ENCODE measurements around the gene PID1. TPM values are rescaled to one million over a fixed set of nuclear protein-coding genes. Genes with fewer than 3 reads are reported as not detected.

PID1 gene
- total RNA-seq, 1 experiment from 2014 or later, result 2.9 TPM

GRCh38 chr2:229137639-229138038, 133.4 kb downstream of the PID1 start:
- H3K9me3 ChIP-seq (ENCODE audit: control insufficient read depth, insufficient read depth, low read depth, low read length), result no peaks in the 10 kb centered on the region
- no peaks in the 10 kb centered on the region; the same call in 1 of the 2 replicates for H3K27me3 ChIP-seq (ENCODE audit: control insufficient read depth, insufficient read depth, low read length)
- ChIA-PET POLR2A (no interaction called here), CTCF (interaction anchor here (1.0 kb wide), 1 partner anchor 136 kb away, joined by 3 read pairs; no protein-coding TSS in a partner anchor)
- DNase-seq (ENCODE audit: low read depth, low spot score) (no peak), ATAC-seq (no peak)
- TF ChIP-seq POLR2AphosphoS5 (IDR thresholded peaks at IDR 0.05; ENCODE audit: low read depth, low read length) (no peak), TCF7L2 (IDR thresholded peaks at IDR 0.05; ENCODE audit: low read depth, low read length) (no peak), REST (IDR thresholded peaks at IDR 0.05; ENCODE audit: insufficient read depth in 1 of 2, low read depth in 2 of 2, low read length in 1 of 2) (no peak), CTCF (IDR thresholded peaks at IDR 0.05) (no peak), SIN3A (IDR thresholded peaks at IDR 0.05; ENCODE audit: borderline replicate concordance, insufficient read depth, low read depth, low read length) (no peak)
- no peaks in the 10 kb centered on the region for H3K4me1 ChIP-seq (ENCODE audit: control insufficient read depth, insufficient read depth, low read length)
- no TSS peak for BruUV-seq (replicated peaks)
- no peak overlapping the region for H3K27ac ChIP-seq (ENCODE audit: low read length)
- in situ Hi-C loops (cut with HindIII; ENCODE audit: low pct_unique_long_range_greater_than_20kb, low sequenced_read_pairs) (no loop called here), intact Hi-C loops (cut with micrococcal nuclease; ENCODE audit: unreplicated experiment) (loop anchor here (10.0 kb wide), 1 partner anchor 287 kb away; no protein-coding TSS in a partner anchor)
- H3K36me3 ChIP-seq (ENCODE audit: control insufficient read depth, insufficient read depth, low read length), result no peaks in the 10 kb centered on the region
- H3K4me3 ChIP-seq (ENCODE audit: low read depth in 2 of 2, low read length in 2 of 2), result no peak overlapping the region

- H3K27me3 ChIP-seq (ENCODE audit: control insufficient read depth, insufficient read depth, low read length), result no peaks in the 10 kb centered on the region; the same call in 1 of the 2 replicates
- TF ChIP-seq REST (IDR thresholded peaks at IDR 0.05; ENCODE audit: insufficient read depth in 1 of 2, low read depth in 2 of 2, low read length in 1 of 2) (no peak), POLR2AphosphoS5 (IDR thresholded peaks at IDR 0.05; ENCODE audit: low read depth, low read length) (no peak), CTCF (IDR thresholded peaks at IDR 0.05) (no peak), SIN3A (IDR thresholded peaks at IDR 0.05; ENCODE audit: borderline replicate concordance, insufficient read depth, low read depth, low read length) (no peak), TCF7L2 (IDR thresholded peaks at IDR 0.05; ENCODE audit: low read depth, low read length) (no peak)
- ATAC-seq (no peak), DNase-seq (ENCODE audit: low read depth, low spot score) (no peak)
- CTCF ChIA-PET, result interaction anchor here (1.0 kb wide), 1 partner anchor 136 kb away, joined by 3 read pairs; no protein-coding TSS in a partner anchor
- in situ Hi-C loops (cut with HindIII; ENCODE audit: low pct_unique_long_range_greater_than_20kb, low sequenced_read_pairs), result no loop called here
- no peak overlapping the region for H3K27ac ChIP-seq (ENCODE audit: low read length)
- no peaks in the 10 kb centered on the region for H3K9me3 ChIP-seq (ENCODE audit: control insufficient read depth, insufficient read depth, low read depth, low read length)
- POLR2A ChIA-PET, result no interaction called here
- intact Hi-C loops (cut with micrococcal nuclease; ENCODE audit: unreplicated experiment), result loop anchor here (10.0 kb wide), 1 partner anchor 288 kb away; no protein-coding TSS in a partner anchor
- no peak overlapping the region for H3K4me3 ChIP-seq (ENCODE audit: low read depth in 2 of 2, low read length in 2 of 2)
- no peaks in the 10 kb centered on the region for H3K4me1 ChIP-seq (ENCODE audit: control insufficient read depth, insufficient read depth, low read length)
- H3K36me3 ChIP-seq (ENCODE audit: control insufficient read depth, insufficient read depth, low read length), result no peaks in the 10 kb centered on the region
- no TSS peak for BruUV-seq (replicated peaks)
These were observed 134.0 kb downstream of the PID1 start for GRCh38 chr2:229137066-229137465.

Measured in Panc1 (cell line).